Stomach (tissue), 4 donors: Measurements from ENCODE around the gene ABR.

Source experiments
- CTCF ChIP-seq, 7 experiments: fragments of 450-650 bp in 4 of 7; fragments of 200-600 bp in 3 of 7; sonication (generic) in 3 of 7; IDR thresholded peaks; one replicate each; pipeline ENCODE4 v1.5.1; 2016 to 2019; ENCODE audit warnings: antibody characterized with exemption in 7 of 7, control low read depth in 2 of 7, mild to moderate bottlenecking in 1 of 7
- EP300 ChIP-seq: sonication (generic); formaldehyde crosslinking; IDR thresholded peaks from one replicate; pipeline ENCODE4 v1.6.1; 2017; ENCODE audit warnings: antibody characterized with exemption
- POLR2A ChIP-seq, 4 donors: fragments of 450-650 bp; IDR thresholded peaks; one replicate each; pipeline ENCODE4 v1.6.1; 2016; ENCODE audit warnings: antibody characterized with exemption in 4 of 4, control low read depth in 2 of 4, mild to moderate bottlenecking in 1 of 4, moderate library complexity in 1 of 4
- POLR2AphosphoS5 ChIP-seq, 3 donors: sonication (generic); formaldehyde crosslinking; IDR thresholded peaks; one replicate each; pipeline ENCODE4 v1.6.1; 2016; ENCODE audit warnings: antibody characterized with exemption in 3 of 3

GRCh38 chr17:1227365-1227764 is 47.6 kb upstream of the ABR start:
- no peak for TF ChIP-seq CTCF (IDR thresholded peaks at IDR 0.05)
- TF ChIP-seq POLR2AphosphoS5 (IDR thresholded peaks at IDR 0.05) = no peak
- TF ChIP-seq POLR2A (IDR thresholded peaks at IDR 0.05) = no peak
- no peak for TF ChIP-seq EP300
